NCI-H2171 (cell line): ENCODE data around the gene RAI14.
"Not testable (repeated sequence)": the region's sequence is repeated elsewhere in the genome, so short reads cannot be mapped to it uniquely, and the experiment has no call there.

Source experiments
- DNase-seq: peaks from one replicate; lab custom pipeline; 2025; lab: John Stamatoyannopoulos, UW

The RAI14 gene

GRCh38 chr5:34820593-34820992 lies 164.5 kb downstream of the RAI14 start:
- DNase-seq = no peak

- DNase-seq = no peak
Observed at GRCh38 chr5:34822956-34823715, 167.0 kb downstream of the RAI14 start.

GRCh38 chr5:34826347-34826746 lies 170.2 kb downstream of the RAI14 start:
- DNase-seq = no peak

- no peak for DNase-seq
Observed at GRCh38 chr5:34827588-34828506, 171.7 kb downstream of the RAI14 start.

GRCh38 chr5:34830827-34831226 lies 174.7 kb downstream of the RAI14 start:
- not testable (repeated sequence) for DNase-seq

GRCh38 chr5:34831303-34831702 lies 175.2 kb downstream of the RAI14 start:
- DNase-seq = no peak

GRCh38 chr5:34832568-34832967 lies 176.4 kb downstream of the RAI14 start:
- DNase-seq = no peak

- no peak for DNase-seq
Observed at GRCh38 chr5:34833090-34833489, 177.0 kb downstream of the RAI14 start.

- DNase-seq = no peak
Observed at GRCh38 chr5:34833976-34834793, 178.1 kb downstream of the RAI14 start.

GRCh38 chr5:34834794-34835089 lies 178.6 kb downstream of the RAI14 start:
- no peak for DNase-seq

GRCh38 chr5:34835664-34836063 lies 179.5 kb downstream of the RAI14 start:
- no peak for DNase-seq

GRCh38 chr5:34838785-34839714 lies 182.9 kb downstream of the RAI14 start, which contains the start of gene TTC23L:
TSS of gene TTC23L (plus strand) at chr5:34839164. CDS start at chr5:34840672, 1,508 bp downstream.
- peak; percentile 92 for DNase-seq

GRCh38 chr5:34841816-34842215 lies 185.7 kb downstream of the RAI14 start:
- DNase-seq = no peak

- no peak for DNase-seq
Observed at GRCh38 chr5:34842554-34842953, 186.4 kb downstream of the RAI14 start.

- no peak for DNase-seq
Observed at GRCh38 chr5:34843497-34843896, 187.4 kb downstream of the RAI14 start.

- no peak for DNase-seq
Observed at GRCh38 chr5:34844106-34844505, 188.0 kb downstream of the RAI14 start.

- no peak for DNase-seq
Observed at GRCh38 chr5:34844999-34845398, 188.9 kb downstream of the RAI14 start.

GRCh38 chr5:34847056-34847455 lies 190.9 kb downstream of the RAI14 start:
- no peak for DNase-seq

GRCh38 chr5:34847552-34847951 lies 191.4 kb downstream of the RAI14 start:
- DNase-seq = no peak

GRCh38 chr5:34848230-34848629 lies 192.1 kb downstream of the RAI14 start:
- no peak for DNase-seq

GRCh38 chr5:34849253-34849652 lies 193.1 kb downstream of the RAI14 start:
- DNase-seq = no peak
